Common myeloid progenitor, CD34-positive (primary cell): ENCODE measurements around the gene TBX18.

Source experiments
- CTCF ChIA-PET: fragments of 350-600 bp; sonication (Branson Sonifier 250); formaldehyde crosslinking; loops from one replicate; lab custom pipeline; 2021; ENCODE audit warnings: antibody characterized with exemption; lab: Charles Lee
- POLR2A ChIA-PET: fragments of 350-600 bp; sonication (Branson Sonifier 250); formaldehyde crosslinking; loops from one replicate; lab custom pipeline; 2021; ENCODE audit warnings: antibody characterized with exemption; lab: Charles Lee
- DNase-seq, 3 donors: peaks; one replicate each; pipeline versions ENCODE4 v3.0.0 to v3.0.0-alpha.2; 2013
- H3K27ac ChIP-seq, 2 experiments: 1 replicate in 1 of 2; 2 replicates in 1 of 2; pipeline ENCODE4 v1.7.0; 2013; ENCODE audit warnings: inconsistent platforms in 2 of 2, low read length in 2 of 2, mild to moderate bottlenecking in 2 of 2, low read depth in 1 of 2, moderate library complexity in 1 of 2; ENCODE audit not compliant: severe bottlenecking in 2 of 2, insufficient read depth in 1 of 2, poor library complexity in 1 of 2
- H3K27me3 ChIP-seq, 5 experiments: replicated peaks in 2 of 5; 1 replicate in 3 of 5; 2 replicates in 2 of 5; pipeline versions ENCODE4 v1.6.1 to v1.7.0; 2013; ENCODE audit warnings: low read length in 4 of 5, mild to moderate bottlenecking in 2 of 5, moderate library complexity in 2 of 5, inconsistent platforms in 1 of 5; ENCODE audit not compliant: insufficient read depth in 5 of 5, control insufficient read depth in 4 of 5
- H3K36me3 ChIP-seq, 4 experiments: 1 replicate in 2 of 4; 2 replicates in 2 of 4; pipeline versions ENCODE4 v1.6.1 to v1.7.0; 2013; ENCODE audit warnings: low read length in 3 of 4, control low read depth in 1 of 4, mild to moderate bottlenecking in 1 of 4; ENCODE audit not compliant: control insufficient read depth in 4 of 4, insufficient read depth in 4 of 4
- H3K4me1 ChIP-seq, 4 experiments: 1 replicate in 3 of 4; 2 replicates in 1 of 4; pipeline versions ENCODE4 v1.6.1 to v1.7.1; 2013; ENCODE audit warnings: low read length in 3 of 4, mild to moderate bottlenecking in 3 of 4, control low read depth in 1 of 4, inconsistent platforms in 1 of 4, moderate library complexity in 1 of 4; ENCODE audit not compliant: control insufficient read depth in 4 of 4, insufficient read depth in 4 of 4; ENCODE audit errors: control extremely low read depth in 1 of 4
- H3K4me3 ChIP-seq, 7 experiments: 1 replicate in 4 of 7; 2 replicates in 3 of 7; pipeline versions ENCODE4 v1.5.1 to v1.7.0; 2013; ENCODE audit warnings: mild to moderate bottlenecking in 7 of 7, low read length in 6 of 7, moderate library complexity in 6 of 7, inconsistent platforms in 2 of 7, low read depth in 2 of 7, control low read depth in 1 of 7; ENCODE audit not compliant: insufficient read depth in 4 of 7, control insufficient read depth in 1 of 7; ENCODE audit errors: extremely low read depth in 1 of 7
- H3K9me3 ChIP-seq, 5 experiments: 1 replicate in 4 of 5; 2 replicates in 1 of 5; pipeline versions ENCODE4 v1.6.1 to v1.7.1; 2013; ENCODE audit warnings: low read length in 4 of 5, mild to moderate bottlenecking in 2 of 5, inconsistent platforms in 1 of 5, low read depth in 1 of 5, moderate library complexity in 1 of 5; ENCODE audit not compliant: control insufficient read depth in 4 of 5, insufficient read depth in 2 of 5; ENCODE audit errors: control extremely low read depth in 1 of 5
- WGBS: methylation state at CpG from one replicate; pipeline ENCODE4 v1.1.5; 2013; ENCODE audit not compliant: insufficient coverage; 5-methylcytosine and 5-hydroxymethylcytosine counted together

Gene TBX18

GRCh38 chr6:84681693-84682326 lies 82.6 kb downstream of the TBX18 start:
- POLR2A ChIA-PET, result no interaction called here
- WGBS, result 97% methylated on average over 15 of the region's 17 CpGs
- Histone ChIP-seq H3K27me3 (peaks cover 0 to 2% (median 0%) of the 10 kb centered on the region in 5 experiments), H3K27ac (no peak overlapping the region), H3K4me3 (no peak overlapping the region), H3K36me3 (no peaks in the 10 kb centered on the region), H3K4me1 (no peaks in the 10 kb centered on the region), H3K9me3 (no peaks in the 10 kb centered on the region)
- CTCF ChIA-PET, result no interaction called here
- no peak for DNase-seq

- H3K9me3 ChIP-seq, result no peaks in the 10 kb centered on the region
- DNase-seq, result no peak
- H3K36me3 ChIP-seq, result no peaks in the 10 kb centered on the region
- H3K27ac ChIP-seq, result no peak overlapping the region
- ChIA-PET POLR2A (no interaction called here), CTCF (no interaction called here)
- H3K4me3 ChIP-seq, result no peak overlapping the region
- H3K27me3 ChIP-seq, result peaks cover 0 to 2% (median 0%) of the 10 kb centered on the region in 5 experiments
- H3K4me1 ChIP-seq, result no peaks in the 10 kb centered on the region
Observed at GRCh38 chr6:84675651-84676050, 88.7 kb downstream of the TBX18 start.

- CTCF ChIA-PET, result no interaction called here
- DNase-seq, result no peak
- Histone ChIP-seq H3K36me3 (no peaks in the 10 kb centered on the region), H3K9me3 (no peaks in the 10 kb centered on the region), H3K27me3 (peaks cover 0 to 2% (median 0%) of the 10 kb centered on the region in 5 experiments), H3K27ac (no peak overlapping the region), H3K4me3 (no peak overlapping the region), H3K4me1 (no peaks in the 10 kb centered on the region)
- POLR2A ChIA-PET, result no interaction called here
Observed at GRCh38 chr6:84674395-84674794, 90.0 kb downstream of the TBX18 start.

GRCh38 chr6:84671183-84671582 lies 93.2 kb downstream of the TBX18 start:
- H3K36me3 ChIP-seq, result no peaks in the 10 kb centered on the region
- POLR2A ChIA-PET, result no interaction called here
- CTCF ChIA-PET, result no interaction called here
- H3K9me3 ChIP-seq, result no peaks in the 10 kb centered on the region
- 100% methylated on average over 1 of the region's 2 CpGs for WGBS
- no peaks in the 10 kb centered on the region for H3K4me1 ChIP-seq
- no peak for DNase-seq
- H3K27me3 ChIP-seq, result no peaks in the 10 kb centered on the region
- no peak overlapping the region for H3K4me3 ChIP-seq
- H3K27ac ChIP-seq, result no peak overlapping the region

- ChIA-PET POLR2A (no interaction called here), CTCF (no interaction called here)
- no peaks in the 10 kb centered on the region for H3K27me3 ChIP-seq
- H3K4me3 ChIP-seq, result no peak overlapping the region
- DNase-seq, result no peak
- H3K36me3 ChIP-seq, result no peaks in the 10 kb centered on the region
- 91% methylated on average over 3 of the region's 3 CpGs for WGBS
- H3K27ac ChIP-seq, result no peak overlapping the region
- no peaks in the 10 kb centered on the region for H3K9me3 ChIP-seq
- no peaks in the 10 kb centered on the region for H3K4me1 ChIP-seq
Observed at GRCh38 chr6:84669945-84670344, 94.5 kb downstream of the TBX18 start.

- 84% methylated on average over 3 of the region's 5 CpGs for WGBS
- CTCF ChIA-PET, result no interaction called here
- H3K27ac ChIP-seq, result no peak overlapping the region
Observed at GRCh38 chr6:84667252-84668213, 96.9 kb downstream of the TBX18 start.

GRCh38 chr6:84665401-84665800 lies 99.0 kb downstream of the TBX18 start:
- ChIA-PET POLR2A (no interaction called here), CTCF (no interaction called here)
- no peak for DNase-seq

More at GRCh38 chr6:84667252-84668213, 96.9 kb downstream of the TBX18 start:
- H3K4me3 ChIP-seq, result no peak overlapping the region
- no peaks in the 10 kb centered on the region for H3K36me3 ChIP-seq
- H3K9me3 ChIP-seq, result no peaks in the 10 kb centered on the region
- no peak for DNase-seq
- H3K27me3 ChIP-seq, result peaks cover 0 to 3% (median 0%) of the 10 kb centered on the region in 5 experiments
- POLR2A ChIA-PET, result no interaction called here
- no peaks in the 10 kb centered on the region for H3K4me1 ChIP-seq

More at GRCh38 chr6:84665401-84665800, 99.0 kb downstream of the TBX18 start:
- Histone ChIP-seq H3K36me3 (no peaks in the 10 kb centered on the region), H3K4me3 (no peak overlapping the region), H3K4me1 (no peaks in the 10 kb centered on the region), H3K27ac (no peak overlapping the region), H3K27me3 (peaks cover 0 to 3% (median 0%) of the 10 kb centered on the region in 5 experiments), H3K9me3 (peaks cover 0 to 2% (median 0%) of the 10 kb centered on the region in 5 experiments)
- WGBS, result 95% methylated on average over 4 of the region's 4 CpGs
